WTC11 (cell line): ENCODE measurements around the gene CACNA1C. TPM values are rescaled to one million over a fixed set of nuclear protein-coding genes. Genes with fewer than 3 reads are reported as not detected.

Experiments used
- ATAC-seq: fragments of 200-7000 bp; cut with Tn5 transposase; 2 replicates; pipeline ENCODE4 v1.10.0; 2021; ENCODE audit warnings: mild to moderate bottlenecking, moderate library complexity
- CTCF ChIA-PET: fragments of 300-600 bp; sonication (Branson Sonifier 250); formaldehyde crosslinking; loops from one replicate; lab custom pipeline; 2021; ENCODE audit warnings: antibody characterized with exemption; lab: Charles Lee
- POLR2A ChIA-PET: fragments of 350-600 bp; sonication (Branson Sonifier 250); formaldehyde crosslinking; loops from one replicate; lab custom pipeline; 2021; ENCODE audit warnings: antibody characterized with exemption; lab: Charles Lee
- DNase-seq: peaks from one replicate; pipeline ENCODE4 v3.0.0; 2021; ENCODE audit warnings: low spot score
- H3K27ac Mint-ChIP-seq: 2 replicates; pipeline ENCODE4 v1.8.0; 2021; ENCODE audit warnings: mixed read lengths
- H3K27me3 Mint-ChIP-seq: 2 replicates; pipeline ENCODE4 v1.8.0; 2021; ENCODE audit warnings: low read depth, mild to moderate bottlenecking, moderate library complexity, mixed read lengths
- H3K36me3 Mint-ChIP-seq: 2 replicates; pipeline ENCODE4 v1.8.0; 2021; ENCODE audit warnings: mixed read lengths
- H3K4me1 Mint-ChIP-seq: 2 replicates; pipeline ENCODE4 v1.8.0; 2022; ENCODE audit warnings: mixed read lengths
- H3K4me3 Mint-ChIP-seq: 2 replicates; pipeline ENCODE4 v1.8.0; 2021; ENCODE audit warnings: mild to moderate bottlenecking, moderate library complexity, mixed read lengths
- H3K9me3 Mint-ChIP-seq: 2 replicates; pipeline ENCODE4 v1.8.0; 2021; ENCODE audit warnings: mixed read lengths
- ATF2 ChIP-seq: sonication (generic); formaldehyde crosslinking; IDR thresholded peaks from 2 replicates; pipeline ENCODE4 v1.8.1; 2022; ENCODE audit warnings: low read depth, missing genetic modification reagents, borderline replicate concordance
- ETV6 ChIP-seq: sonication (generic); formaldehyde crosslinking; IDR thresholded peaks from 2 replicates; pipeline ENCODE4 v1.8.1; 2022; ENCODE audit warnings: mild to moderate bottlenecking, missing genetic modification reagents
- FOXP1 ChIP-seq: sonication (generic); formaldehyde crosslinking; IDR thresholded peaks from 2 replicates; pipeline ENCODE4 v1.8.0; 2022; ENCODE audit warnings: missing genetic modification reagents, mild to moderate bottlenecking, moderate library complexity, borderline replicate concordance
- IRF2 ChIP-seq: sonication (generic); formaldehyde crosslinking; IDR thresholded peaks from 2 replicates; pipeline ENCODE4 v1.8.0; 2022; ENCODE audit warnings: low read depth, missing genetic modification reagents, borderline replicate concordance
- KAT7 ChIP-seq: sonication (generic); formaldehyde crosslinking; IDR thresholded peaks from 2 replicates; pipeline ENCODE4 v1.8.1; 2023; ENCODE audit warnings: missing genetic modification reagents, mild to moderate bottlenecking, borderline replicate concordance
- NFATC4 ChIP-seq: fragments of 250-450 bp; sonication (Bioruptor Pico); IDR thresholded peaks from 2 replicates; pipeline ENCODE4 v1.9.0; 2021; ENCODE audit warnings: mild to moderate bottlenecking
- NR1H2 ChIP-seq: sonication (generic); formaldehyde crosslinking; IDR thresholded peaks from 2 replicates; pipeline ENCODE4 v1.9.0; 2021; ENCODE audit warnings: mild to moderate bottlenecking, moderate library complexity, missing genetic modification reagents
- PRDM15 ChIP-seq: sonication (generic); formaldehyde crosslinking; IDR thresholded peaks from 2 replicates; pipeline ENCODE4 v1.8.0; 2022; ENCODE audit warnings: missing genetic modification reagents
- SMAD4 ChIP-seq: sonication (generic); formaldehyde crosslinking; IDR thresholded peaks from 2 replicates; pipeline ENCODE4 v1.8.0; 2022; ENCODE audit warnings: mild to moderate bottlenecking, missing genetic modification reagents
- TCF7 ChIP-seq: sonication (generic); formaldehyde crosslinking; IDR thresholded peaks from 2 replicates; pipeline ENCODE4 v1.8.0; 2022; ENCODE audit warnings: mild to moderate bottlenecking, low read depth, missing genetic modification reagents, moderate library complexity
- ZNF512 ChIP-seq: sonication (generic); formaldehyde crosslinking; IDR thresholded peaks from 2 replicates; pipeline ENCODE4 v1.8.1; 2022; ENCODE audit warnings: missing genetic modification reagents, borderline replicate concordance
- ZNF532 ChIP-seq: fragments of 250-450 bp; sonication (Bioruptor Pico); IDR thresholded peaks from 2 replicates; pipeline ENCODE4 v1.9.0; 2021; ENCODE audit warnings: mild to moderate bottlenecking, borderline replicate concordance
- total RNA-seq: library from RNA; stranded (reverse); gene quantifications from 3 replicates; pipeline ENCODE4 v1.2.3, GENCODE V29; 2021
- TF ChIP-seq, protein P1 (sequence below): sonication (generic); formaldehyde crosslinking; IDR thresholded peaks from 2 replicates; pipeline ENCODE4 v1.8.1; 2023; ENCODE audit warnings: mild to moderate bottlenecking, moderate library complexity, missing genetic modification reagents
- TF ChIP-seq, protein P2 (sequence below): sonication (generic); formaldehyde crosslinking; IDR thresholded peaks from 2 replicates; pipeline ENCODE4 v1.8.0; 2022; ENCODE audit warnings: mild to moderate bottlenecking, missing genetic modification reagents

Gene CACNA1C
- total RNA-seq, 1 experiment from 2014 or later: 1.7 TPM

DNA sequence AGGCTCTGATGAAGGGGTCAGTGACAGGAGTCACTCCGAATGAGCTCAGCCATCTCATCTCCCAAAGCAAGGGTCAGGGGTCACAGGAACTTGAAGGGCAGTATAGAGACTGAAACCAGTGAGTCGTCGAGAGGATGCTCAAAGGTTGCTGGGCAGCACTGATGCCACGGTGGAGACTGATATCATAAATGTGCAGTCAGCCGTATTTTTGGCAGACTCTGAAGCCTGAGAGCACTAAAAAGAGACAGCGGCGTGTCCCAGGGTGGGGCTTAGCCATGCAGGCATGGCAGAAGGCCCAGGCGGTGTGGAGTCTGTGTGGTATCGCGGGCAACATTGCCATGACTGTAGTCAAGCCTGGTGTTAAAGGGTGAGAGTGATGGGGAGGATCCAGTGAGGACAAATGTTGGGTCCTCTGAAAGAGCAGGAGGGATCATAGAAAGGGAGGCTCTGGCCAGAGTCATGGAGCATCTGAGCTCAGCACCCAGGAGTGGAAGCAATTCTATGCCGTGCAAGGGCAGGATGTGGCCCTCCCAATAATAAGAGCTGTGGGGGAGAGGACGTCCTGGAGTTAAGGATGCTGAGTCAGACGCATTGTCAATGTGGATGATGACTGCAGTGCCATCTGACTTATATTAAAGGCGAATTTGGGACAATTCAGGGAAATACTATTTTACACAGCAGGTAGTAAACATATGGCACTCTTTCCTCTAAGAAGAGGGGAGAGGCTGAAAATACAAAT is 500.8 kb downstream of the CACNA1C start:
- TF ChIP-seq ETV6 (CRISPR knock-in tag) (no peak), FOXP1 (no peak), ATF2 (CRISPR knock-in tag) (no peak), ZNF512 (CRISPR knock-in tag) (no peak), ZNF532 (CRISPR knock-in tag) (no peak), NR1H2 (CRISPR knock-in tag) (no peak), TCF7 (CRISPR knock-in tag) (no peak)
- TF ChIP-seq, protein P1, sequence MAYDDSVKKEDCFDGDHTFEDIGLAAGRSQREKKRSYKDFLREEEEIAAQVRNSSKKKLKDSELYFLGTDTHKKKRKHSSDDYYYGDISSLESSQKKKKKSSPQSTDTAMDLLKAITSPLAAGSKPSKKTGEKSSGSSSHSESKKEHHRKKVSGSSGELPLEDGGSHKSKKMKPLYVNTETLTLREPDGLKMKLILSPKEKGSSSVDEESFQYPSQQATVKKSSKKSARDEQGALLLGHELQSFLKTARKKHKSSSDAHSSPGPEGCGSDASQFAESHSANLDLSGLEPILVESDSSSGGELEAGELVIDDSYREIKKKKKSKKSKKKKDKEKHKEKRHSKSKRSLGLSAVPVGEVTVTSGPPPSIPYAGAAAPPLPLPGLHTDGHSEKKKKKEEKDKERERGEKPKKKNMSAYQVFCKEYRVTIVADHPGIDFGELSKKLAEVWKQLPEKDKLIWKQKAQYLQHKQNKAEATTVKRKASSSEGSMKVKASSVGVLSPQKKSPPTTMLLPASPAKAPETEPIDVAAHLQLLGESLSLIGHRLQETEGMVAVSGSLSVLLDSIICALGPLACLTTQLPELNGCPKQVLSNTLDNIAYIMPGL (CRISPR knock-in tag): no peak
- H3K4me3 Mint-ChIP-seq: no peak overlapping the region
- ATAC-seq (no peak), DNase-seq (no peak)
- CTCF ChIA-PET: no interaction called here
- no peak overlapping the region for H3K27ac Mint-ChIP-seq
- no peaks in the 10 kb centered on the region for H3K9me3 Mint-ChIP-seq
- no peaks in the 10 kb centered on the region for H3K36me3 Mint-ChIP-seq
- POLR2A ChIA-PET: no interaction called here
- no peaks in the 10 kb centered on the region for H3K4me1 Mint-ChIP-seq
- H3K27me3 Mint-ChIP-seq: no peaks in the 10 kb centered on the region

- H3K4me3 Mint-ChIP-seq: no peak overlapping the region
- TF ChIP-seq ZNF512 (CRISPR knock-in tag) (no peak), SMAD4 (CRISPR knock-in tag) (no peak), PRDM15 (CRISPR knock-in tag) (no peak), IRF2 (CRISPR knock-in tag) (no peak), KAT7 (no peak), NFATC4 (CRISPR knock-in tag) (no peak)
- TF ChIP-seq, protein P2, sequence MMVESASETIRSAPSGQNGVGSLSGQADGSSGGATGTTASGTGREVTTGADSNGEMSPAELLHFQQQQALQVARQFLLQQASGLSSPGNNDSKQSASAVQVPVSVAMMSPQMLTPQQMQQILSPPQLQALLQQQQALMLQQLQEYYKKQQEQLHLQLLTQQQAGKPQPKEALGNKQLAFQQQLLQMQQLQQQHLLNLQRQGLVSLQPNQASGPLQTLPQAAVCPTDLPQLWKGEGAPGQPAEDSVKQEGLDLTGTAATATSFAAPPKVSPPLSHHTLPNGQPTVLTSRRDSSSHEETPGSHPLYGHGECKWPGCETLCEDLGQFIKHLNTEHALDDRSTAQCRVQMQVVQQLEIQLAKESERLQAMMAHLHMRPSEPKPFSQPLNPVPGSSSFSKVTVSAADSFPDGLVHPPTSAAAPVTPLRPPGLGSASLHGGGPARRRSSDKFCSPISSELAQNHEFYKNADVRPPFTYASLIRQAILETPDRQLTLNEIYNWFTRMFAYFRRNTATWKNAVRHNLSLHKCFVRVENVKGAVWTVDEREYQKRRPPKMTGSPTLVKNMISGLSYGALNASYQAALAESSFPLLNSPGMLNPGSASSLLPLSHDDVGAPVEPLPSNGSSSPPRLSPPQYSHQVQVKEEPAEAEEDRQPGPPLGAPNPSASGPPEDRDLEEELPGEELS (CRISPR knock-in tag): no peak
These were observed 502.8 kb downstream of the CACNA1C start for GRCh38 chr12:2555487-2556082.

More at GRCh38 chr12:2555487-2556082, 502.8 kb downstream of the CACNA1C start:
- ChIA-PET CTCF (interaction anchor here (1.6 kb wide), 1 partner anchor 69 kb away, joined by 7 read pairs; no protein-coding TSS in a partner anchor), POLR2A (no interaction called here)
- Mint-ChIP-seq H3K4me1 (no peaks in the 10 kb centered on the region), H3K36me3 (no peaks in the 10 kb centered on the region), H3K9me3 (no peaks in the 10 kb centered on the region), H3K27ac (no peak overlapping the region), H3K27me3 (no peaks in the 10 kb centered on the region)
- ATAC-seq (peak; percentile 61), DNase-seq (no peak)
